Measurements from ENCODE around the gene ALOX12B.

The ALOX12B gene

GRCh38 chr17:8087075-8087951 lies at the start of gene ALOX12B:
Gene ALOX12B, minus strand, starts transcription at chr17:8087716. Its CDS starts 274 bp downstream, at chr17:8087442.
- no peak for DNase-seq

- DNase-seq, result no peak
These were observed 46.4 kb upstream of the ALOX12B start for GRCh38 chr17:8133941-8134340.

GRCh38 chr17:8133399-8133798 lies 45.9 kb upstream of the ALOX12B start:
- no peak for DNase-seq

GRCh38 chr17:8131844-8132441 lies 44.4 kb upstream of the ALOX12B start:
- DNase-seq, result no peak

- no peak for DNase-seq
These were observed 40.7 kb upstream of the ALOX12B start for GRCh38 chr17:8128125-8128784.

GRCh38 chr17:8126491-8127066 lies 39.1 kb upstream of the ALOX12B start:
- DNase-seq, result peak; percentile 45

GRCh38 chr17:8125947-8126490 lies 38.5 kb upstream of the ALOX12B start:
- DNase-seq, result no peak

GRCh38 chr17:8125154-8125946 lies 37.8 kb upstream of the ALOX12B start:
- DNase-seq, result peak; percentile 87

GRCh38 chr17:8124350-8125153 lies 37.0 kb upstream of the ALOX12B start:
- DNase-seq, result no peak

GRCh38 chr17:8123695-8124349 lies 36.3 kb upstream of the ALOX12B start, which contains the start of gene HES7:
Gene HES7, minus strand, starts transcription at chr17:8124106. Its CDS starts 22 bp downstream, at chr17:8124084.
- DNase-seq, result no peak

GRCh38 chr17:8122924-8123694 lies 35.6 kb upstream of the ALOX12B start:
- no peak for DNase-seq

GRCh38 chr17:8122422-8122923 lies 35.0 kb upstream of the ALOX12B start:
- no peak for DNase-seq

- DNase-seq, result no peak
These were observed 34.3 kb upstream of the ALOX12B start for GRCh38 chr17:8121681-8122421.

- no peak for DNase-seq
These were observed 33.8 kb upstream of the ALOX12B start for GRCh38 chr17:8121407-8121680.

- peak; percentile 74 for DNase-seq
These were observed 33.2 kb upstream of the ALOX12B start for GRCh38 chr17:8120520-8121406.

GRCh38 chr17:8119581-8120519 lies 32.3 kb upstream of the ALOX12B start:
- DNase-seq, result peak; percentile 84
